AG20443 (cell line): ENCODE results near the gene STT3B.
"Not testable (repeated sequence)": the region's sequence is repeated elsewhere in the genome, so short reads cannot be mapped to it uniquely, and the experiment has no call there.

Experiments
- DNase-seq: peaks from one replicate; pipeline ENCODE4 v3.0.0; 2012; ENCODE audit warnings: low spot score, mixed read lengths

Gene STT3B

GRCh38 chr3:31605333-31605732 is 72.6 kb downstream of the STT3B start:
- not testable (repeated sequence) for DNase-seq

DNA sequence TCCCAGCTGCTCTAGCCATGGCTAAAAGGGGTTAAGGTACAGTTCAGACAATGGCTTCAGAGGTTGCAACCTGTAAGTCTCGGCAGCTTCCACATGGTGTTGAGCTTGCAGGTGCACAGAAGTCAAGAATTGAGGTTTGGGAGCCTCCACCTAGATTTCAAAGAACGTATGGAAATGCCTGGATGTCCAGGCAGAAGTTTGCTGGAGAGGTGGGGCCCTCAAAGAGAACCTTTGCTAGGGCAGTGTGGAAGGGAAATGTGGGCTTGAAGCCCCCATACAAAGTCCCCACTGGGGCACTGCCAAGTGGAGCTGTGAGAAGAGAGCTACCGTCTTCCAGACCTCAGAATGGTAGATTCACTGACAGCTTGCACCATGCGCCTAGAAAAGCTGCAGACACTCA is 73.7 kb downstream of the STT3B start:
- no peak for DNase-seq

DNA sequence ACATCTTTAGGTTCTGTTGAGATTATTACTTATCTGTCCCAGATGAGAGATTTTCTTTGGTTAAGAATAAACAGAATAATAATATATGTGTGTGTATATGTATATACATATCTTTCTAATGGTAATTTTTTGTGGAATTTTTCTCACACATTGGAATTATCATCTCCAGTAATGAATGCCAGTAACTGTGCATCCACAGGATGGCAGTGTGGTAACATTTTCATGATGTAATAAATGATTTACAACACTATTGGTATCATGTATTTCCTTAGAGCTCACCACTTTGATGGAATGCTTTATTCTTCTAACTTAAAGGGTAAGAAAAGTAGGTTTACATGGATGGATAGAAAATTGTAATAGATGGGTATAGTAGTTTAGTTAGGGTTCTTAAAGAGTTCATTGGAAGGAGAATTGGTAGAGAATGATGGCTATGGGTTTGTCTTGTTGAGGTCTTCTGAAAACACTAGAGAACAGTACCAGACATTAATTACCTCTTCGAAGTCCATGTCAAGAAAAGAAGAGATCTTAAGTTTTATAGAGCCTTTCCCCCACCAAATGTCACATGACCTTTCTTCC is 78.1 kb downstream of the STT3B start:
- peak; percentile 38 for DNase-seq

DNA sequence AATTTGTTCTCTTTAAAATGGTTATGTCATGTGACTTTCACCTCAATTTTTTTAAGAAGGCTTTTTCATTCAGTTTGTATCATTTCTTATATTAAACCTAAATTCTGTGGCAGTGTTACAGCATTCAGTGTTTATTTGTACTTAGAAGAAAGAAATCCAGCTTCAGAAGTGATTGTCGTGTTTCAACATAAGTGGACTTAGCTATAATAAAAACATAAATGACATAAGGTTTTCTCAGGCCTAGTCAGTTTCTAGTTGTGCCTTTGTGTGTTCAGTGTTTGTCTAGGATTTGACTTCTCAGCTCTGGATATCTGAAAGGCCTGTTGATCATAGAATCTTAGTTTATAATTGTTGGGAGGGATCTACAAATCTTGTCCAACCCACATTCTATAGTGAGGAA is 80.5 kb downstream of the STT3B start:
- no peak for DNase-seq

DNA sequence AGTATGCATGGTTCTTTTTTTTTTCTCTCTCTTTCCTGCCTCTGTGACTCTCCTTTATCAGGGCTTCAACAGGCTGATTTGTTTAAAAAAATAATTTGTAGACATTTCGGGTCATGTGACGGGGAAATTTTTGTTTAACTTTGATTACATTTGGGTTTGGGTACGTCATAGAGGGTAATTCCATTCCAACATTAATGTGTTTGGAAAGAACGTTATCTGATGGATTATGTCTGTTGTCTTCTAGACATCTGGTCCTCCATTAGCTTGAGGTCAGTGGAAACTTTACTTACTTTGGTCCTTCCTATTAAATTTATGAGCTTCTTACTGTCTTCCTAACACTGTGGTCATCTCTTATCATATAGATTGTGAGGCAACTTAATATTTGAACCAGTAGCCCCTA is 80.9 kb downstream of the STT3B start:
- no peak for DNase-seq

DNA sequence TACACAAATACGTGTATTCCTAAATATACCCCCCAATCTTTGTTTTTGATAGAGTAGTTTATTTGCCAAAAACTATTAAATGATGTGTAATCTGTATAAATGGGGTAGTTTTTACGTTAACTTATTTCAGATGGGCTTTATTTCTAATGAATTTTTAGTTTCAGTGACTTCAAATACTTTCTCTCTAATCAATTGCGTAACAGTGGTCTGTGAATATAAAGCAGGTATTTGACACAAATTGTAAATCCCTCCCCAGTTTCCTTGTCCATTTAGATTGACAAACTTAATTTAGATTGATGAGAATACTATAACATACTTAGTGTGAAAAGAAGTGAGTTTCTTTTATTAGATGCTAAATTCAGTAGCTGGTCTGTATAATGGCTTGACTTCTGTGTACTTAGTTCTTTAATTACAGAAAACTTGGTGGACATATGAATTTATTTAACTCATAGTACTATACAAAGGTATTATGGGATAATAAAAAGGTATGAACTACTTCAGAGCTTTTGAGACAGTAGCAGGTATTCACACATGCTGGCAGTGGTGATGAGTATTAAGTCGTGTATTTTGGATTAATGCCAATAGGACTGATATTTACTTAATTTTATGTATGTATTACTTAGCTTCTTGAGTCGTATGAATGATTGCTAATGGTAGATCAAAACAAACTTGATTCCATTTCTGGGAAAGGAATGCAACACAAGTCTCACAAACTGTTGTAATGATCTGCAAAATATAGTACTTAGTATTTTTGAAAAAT is 81.6 kb downstream of the STT3B start:
- DNase-seq = no peak

GRCh38 chr3:31615071-31615875 is 82.5 kb downstream of the STT3B start:
- no peak for DNase-seq

GRCh38 chr3:31616711-31617110 is 84.0 kb downstream of the STT3B start:
- no peak for DNase-seq

- DNase-seq = no peak
Observed at GRCh38 chr3:31620656-31621055, 87.9 kb downstream of the STT3B start.

DNA sequence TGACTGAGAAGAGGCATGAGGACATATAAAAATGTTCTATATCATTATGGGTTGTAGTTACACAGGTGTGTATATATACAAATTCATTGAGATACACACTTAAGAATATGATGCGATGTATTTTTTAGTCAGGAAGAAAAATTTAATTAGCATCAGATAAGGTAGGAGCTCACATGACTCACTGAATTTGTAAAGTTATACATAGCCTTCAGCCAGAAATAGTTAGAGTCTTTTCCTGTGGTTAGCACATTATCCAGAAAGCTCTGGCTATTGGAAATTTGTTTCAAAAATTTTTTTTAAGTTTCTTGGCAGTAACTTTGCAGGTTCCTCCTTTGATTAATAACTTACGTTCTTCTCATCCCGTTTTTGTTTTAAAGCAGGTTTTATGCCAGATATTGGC is 88.6 kb downstream of the STT3B start:
- DNase-seq = peak; percentile 5

DNA sequence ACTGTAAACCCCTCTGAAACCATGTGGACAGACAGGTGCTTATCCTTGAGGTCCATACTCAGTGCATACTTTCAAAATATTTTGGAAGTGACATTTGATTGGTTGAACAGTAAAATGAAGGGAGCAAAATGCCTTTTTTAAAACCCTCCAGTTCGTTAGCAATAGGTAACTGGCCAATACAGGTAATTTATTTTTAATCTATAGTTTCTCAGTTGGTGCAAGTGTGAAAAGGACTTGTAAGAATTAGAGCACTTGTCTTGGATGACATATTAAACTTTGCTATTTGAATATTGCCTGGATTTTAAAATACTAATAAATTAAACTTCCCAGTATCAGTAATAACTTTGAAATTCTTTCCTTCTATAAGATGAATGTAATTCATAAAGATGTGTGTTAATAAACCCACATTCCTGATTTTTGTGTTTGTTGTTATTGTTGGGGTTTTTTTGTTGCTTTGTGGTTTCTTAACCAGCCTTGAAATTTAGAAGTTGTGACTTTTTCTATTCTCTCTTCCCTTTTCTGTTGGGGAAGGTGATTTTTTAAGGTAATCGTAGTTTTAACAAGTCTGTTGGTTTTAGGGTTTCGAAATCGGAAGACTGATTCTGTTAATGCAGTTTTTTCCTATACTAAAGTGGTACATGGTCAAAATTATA is 90.0 kb downstream of the STT3B start:
- no peak for DNase-seq

DNA sequence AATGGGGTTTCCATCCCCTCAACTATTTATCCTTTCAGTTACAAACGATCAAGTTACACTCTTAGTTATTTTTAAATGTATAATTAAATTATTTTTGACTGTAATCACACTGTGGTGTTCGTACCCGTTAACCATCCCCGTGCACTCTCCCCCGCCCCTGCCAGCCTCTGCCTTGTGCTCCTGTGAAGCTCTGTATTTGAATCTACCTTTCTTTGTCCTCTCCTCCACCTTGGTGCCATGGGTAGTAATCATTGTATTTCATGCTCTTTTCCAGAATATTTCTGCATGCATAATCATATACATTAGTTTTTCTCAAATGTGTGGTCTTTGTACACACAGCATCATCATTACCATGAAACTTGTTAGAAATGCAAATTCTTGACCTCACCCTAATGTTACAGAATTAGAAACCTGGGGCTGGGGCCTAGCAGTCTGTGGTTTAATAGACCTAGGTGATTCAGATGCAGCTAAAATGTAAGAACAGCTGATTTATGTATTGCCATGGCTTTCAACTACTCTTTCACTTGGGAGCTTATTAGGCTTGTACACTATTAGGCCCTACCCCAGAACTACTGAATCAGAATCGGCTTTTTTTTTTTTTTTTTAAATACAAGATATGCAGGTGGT is 91.5 kb downstream of the STT3B start:
- no peak for DNase-seq

DNA sequence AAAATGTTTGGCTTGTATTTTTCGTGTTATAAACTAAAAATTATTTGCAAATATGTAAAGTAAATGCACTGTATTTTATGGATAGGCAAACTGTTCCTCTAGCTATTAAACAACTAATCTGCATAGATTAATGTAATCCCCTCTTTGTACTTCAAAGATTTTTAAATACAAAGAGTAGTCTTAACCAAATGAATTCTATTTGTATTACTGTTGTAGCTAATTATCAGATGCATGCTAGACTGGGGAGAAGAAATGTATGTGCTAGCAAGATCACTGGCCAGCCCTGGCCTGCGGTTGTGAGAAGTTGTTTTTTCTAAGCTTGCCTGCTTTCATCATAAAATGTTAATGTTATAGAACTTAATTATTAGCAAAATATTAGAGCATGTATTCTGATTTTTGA is 92.6 kb downstream of the STT3B start:
- no peak for DNase-seq

DNA sequence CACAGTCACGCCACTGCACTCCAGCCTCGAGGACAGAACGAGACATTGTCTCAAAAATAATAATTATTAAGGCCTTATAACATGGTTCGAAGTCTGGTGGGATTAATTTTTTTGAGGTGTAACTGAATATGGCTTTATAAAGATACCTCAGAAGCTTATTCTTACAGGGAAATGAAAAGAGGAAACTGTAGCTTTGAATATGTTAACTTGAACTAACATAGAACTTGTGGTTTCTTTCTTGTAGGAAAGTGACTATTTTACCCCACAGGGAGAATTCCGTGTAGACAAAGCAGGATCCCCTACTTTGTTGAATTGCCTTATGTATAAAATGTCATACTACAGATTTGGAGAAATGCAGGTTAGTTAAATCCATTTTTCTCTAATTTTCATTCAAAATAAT is 96.3 kb downstream of the STT3B start:
- no peak for DNase-seq

- DNase-seq = peak; percentile 60
Observed at GRCh38 chr3:31634476-31634875, 101.8 kb downstream of the STT3B start.

DNA sequence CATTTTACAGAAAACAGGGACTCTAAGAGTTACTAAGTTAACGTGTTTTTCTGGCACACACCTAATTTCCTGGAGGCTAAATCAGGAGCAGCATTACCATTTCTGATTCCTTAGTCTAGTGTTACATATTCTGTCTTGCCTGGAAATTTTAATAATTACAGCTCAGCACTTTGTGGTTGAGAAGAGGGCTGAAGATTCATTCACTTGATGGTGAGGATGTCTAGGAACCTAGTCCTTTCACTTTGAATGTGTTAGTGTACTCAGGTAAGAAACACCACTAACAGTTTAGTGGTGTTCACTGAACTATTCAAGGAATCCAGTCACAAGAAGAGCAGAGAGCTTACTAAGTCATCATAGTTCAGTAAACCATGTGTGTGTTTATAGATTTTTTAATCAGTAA is 102.8 kb downstream of the STT3B start:
- no peak for DNase-seq

DNA sequence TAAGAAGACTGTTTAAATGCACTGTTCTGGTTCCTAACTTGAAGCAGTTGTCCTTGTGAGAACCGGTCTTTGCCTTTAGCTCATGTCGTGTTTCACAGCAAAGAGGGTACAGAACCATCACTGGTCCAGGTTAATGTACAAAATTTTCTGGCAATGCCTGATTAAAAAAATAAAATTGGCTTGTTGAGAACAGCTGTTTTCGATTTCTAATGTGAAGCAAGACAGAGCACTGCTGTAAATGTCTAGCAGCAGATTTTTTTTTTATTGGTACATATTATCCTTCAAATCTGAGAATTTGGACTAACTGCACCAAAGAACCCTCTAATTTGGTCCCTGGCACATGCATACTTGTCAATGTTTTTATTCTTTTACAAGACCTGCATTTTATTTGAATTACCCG is 103.3 kb downstream of the STT3B start:
- no peak for DNase-seq

DNA sequence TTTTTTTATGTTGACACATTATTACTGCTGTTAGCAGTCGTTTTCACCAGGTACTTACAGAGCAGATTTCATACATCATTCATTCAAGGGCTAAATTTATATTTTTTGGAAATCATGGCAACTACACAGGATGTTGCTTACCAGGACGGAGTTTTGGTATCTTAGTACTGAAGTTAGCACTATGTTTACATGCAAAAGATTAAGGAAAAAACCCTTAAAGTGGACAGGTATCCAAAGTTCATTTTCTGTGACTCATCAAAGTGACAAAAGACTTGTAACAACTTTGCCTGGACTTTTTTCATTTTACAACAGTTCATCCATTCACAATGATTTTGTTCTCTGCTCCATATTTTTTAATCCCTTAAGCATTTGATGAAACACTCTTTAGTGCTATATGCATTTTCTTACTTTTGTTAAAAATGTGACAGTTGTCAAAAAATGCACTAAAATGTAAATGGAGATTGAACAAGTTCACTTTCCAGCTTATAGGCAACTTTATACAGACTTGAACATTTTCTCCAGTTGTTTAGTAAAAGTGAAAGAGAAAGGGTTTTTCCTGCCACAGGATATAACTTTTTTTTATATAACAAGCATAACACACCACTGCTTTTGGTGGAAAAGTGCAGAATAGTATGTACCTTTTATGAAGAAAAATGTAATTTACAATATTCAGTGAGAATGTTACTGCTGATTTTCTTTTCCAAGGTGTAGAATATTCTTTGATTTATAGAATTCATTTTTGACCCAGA is 104.1 kb downstream of the STT3B start:
- DNase-seq = no peak

DNA sequence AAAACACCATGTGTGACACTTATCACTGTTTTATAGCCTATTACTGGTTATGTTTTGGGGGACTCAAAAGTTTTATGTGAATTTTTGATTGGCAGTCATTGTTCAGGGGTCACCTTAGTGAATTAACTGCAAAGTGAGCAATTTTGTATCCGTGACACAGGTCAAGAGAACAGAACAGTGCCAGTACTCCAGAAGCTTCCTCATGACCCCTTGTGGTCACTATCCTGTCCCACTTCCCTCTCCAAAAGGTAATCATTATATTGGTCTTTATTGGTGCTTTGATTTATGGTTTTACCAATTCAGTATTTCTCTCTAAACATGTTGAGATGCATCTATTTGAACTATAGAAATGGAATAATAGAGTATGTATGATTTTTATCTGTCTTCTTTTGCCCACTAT is 107.1 kb downstream of the STT3B start:
- DNase-seq = no peak

DNA sequence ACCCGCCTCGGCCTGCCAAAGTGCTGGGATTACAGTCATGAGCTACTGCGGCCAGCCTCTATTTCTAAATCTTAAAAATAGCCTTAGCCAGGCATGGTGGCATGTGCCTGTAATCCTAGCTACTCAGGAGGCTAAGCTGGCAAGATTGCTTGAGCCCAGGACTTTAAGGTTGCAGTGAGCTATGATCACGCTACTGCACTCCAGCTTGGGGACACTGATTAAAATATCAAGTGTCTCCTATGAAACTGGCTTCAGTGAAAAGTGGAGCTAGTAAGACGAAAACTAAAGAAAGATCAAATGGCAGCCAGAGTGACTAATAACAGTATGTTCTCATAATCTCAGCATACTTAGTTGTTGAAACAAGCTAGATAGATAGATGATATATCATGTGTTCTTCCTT is 112.5 kb downstream of the STT3B start:
- no peak for DNase-seq

- DNase-seq = no peak
Observed at GRCh38 chr3:31648286-31648968, 115.7 kb downstream of the STT3B start.
